ENCODE data around the gene LONRF3.

GRCh38 chrX:119015407-119016237, 41.2 kb downstream of the LONRF3 start:
- TF ChIP-seq POLR2A (IDR thresholded peaks at IDR 0.05): no peak
- TF ChIP-seq, protein P1, sequence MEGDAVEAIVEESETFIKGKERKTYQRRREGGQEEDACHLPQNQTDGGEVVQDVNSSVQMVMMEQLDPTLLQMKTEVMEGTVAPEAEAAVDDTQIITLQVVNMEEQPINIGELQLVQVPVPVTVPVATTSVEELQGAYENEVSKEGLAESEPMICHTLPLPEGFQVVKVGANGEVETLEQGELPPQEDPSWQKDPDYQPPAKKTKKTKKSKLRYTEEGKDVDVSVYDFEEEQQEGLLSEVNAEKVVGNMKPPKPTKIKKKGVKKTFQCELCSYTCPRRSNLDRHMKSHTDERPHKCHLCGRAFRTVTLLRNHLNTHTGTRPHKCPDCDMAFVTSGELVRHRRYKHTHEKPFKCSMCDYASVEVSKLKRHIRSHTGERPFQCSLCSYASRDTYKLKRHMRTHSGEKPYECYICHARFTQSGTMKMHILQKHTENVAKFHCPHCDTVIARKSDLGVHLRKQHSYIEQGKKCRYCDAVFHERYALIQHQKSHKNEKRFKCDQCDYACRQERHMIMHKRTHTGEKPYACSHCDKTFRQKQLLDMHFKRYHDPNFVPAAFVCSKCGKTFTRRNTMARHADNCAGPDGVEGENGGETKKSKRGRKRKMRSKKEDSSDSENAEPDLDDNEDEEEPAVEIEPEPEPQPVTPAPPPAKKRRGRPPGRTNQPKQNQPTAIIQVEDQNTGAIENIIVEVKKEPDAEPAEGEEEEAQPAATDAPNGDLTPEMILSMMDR (IDR thresholded peaks at IDR 0.05): no peak

Data from body of pancreas (tissue), 4 donors.